PFSK-1 (cell line): Measurements from ENCODE around the gene HMX1.

Experiments used
- POLR2AphosphoS5 ChIP-seq: IDR thresholded peaks from 2 replicates; pipeline ENCODE4 v1.6.1; 2012; ENCODE audit warnings: low read depth, mild to moderate bottlenecking, control low read depth, low read length, moderate library complexity
- REST ChIP-seq, 2 experiments: IDR thresholded peaks; 2 replicates each; pipeline versions ENCODE4 v1.6.1 to v1.8.0; 2011 to 2012; ENCODE audit warnings: low read depth in 2 of 2, low read length in 2 of 2, control low read depth in 1 of 2, inconsistent platforms in 1 of 2, mild to moderate bottlenecking in 1 of 2, moderate library complexity in 1 of 2; ENCODE audit not compliant: insufficient read depth in 1 of 2
- SIN3A ChIP-seq: IDR thresholded peaks from 2 replicates; pipeline ENCODE4 v1.6.1; 2012; ENCODE audit warnings: mild to moderate bottlenecking, low read length, moderate library complexity, borderline replicate concordance; ENCODE audit not compliant: insufficient read depth

- TF ChIP-seq POLR2AphosphoS5 (no peak), REST (IDR thresholded peaks at IDR 0.05; ENCODE audit: insufficient read depth in 1 of 2, low read depth in 2 of 2, low read length in 2 of 2) (no peak), SIN3A (no peak)
Measured at GRCh38 chr4:8840006-8840793, 31.4 kb downstream of the HMX1 start.
